NCI-H2081 (cell line): ENCODE measurements around the gene BCL2L2.
A peak's percentile ranks its signal among the peaks of the same experiment; 100 is the strongest.
"Not testable (repeated sequence)": the region's sequence is repeated elsewhere in the genome, so short reads cannot be mapped to it uniquely, and the experiment has no call there.

ENCODE experiments used
- DNase-seq, 2 experiments: peaks; one replicate each; lab custom pipeline; 2025; lab: John Stamatoyannopoulos, UW

The BCL2L2 gene

GRCh38 chr14:23324455-23324846 is 17.8 kb downstream of the BCL2L2 start:
- no peak for DNase-seq

GRCh38 chr14:23324993-23325392 is 18.4 kb downstream of the BCL2L2 start:
- no peak for DNase-seq

GRCh38 chr14:23325746-23326145 is 19.1 kb downstream of the BCL2L2 start:
- DNase-seq = not testable (repeated sequence)

- DNase-seq = no peak
These were observed 20.1 kb downstream of the BCL2L2 start for GRCh38 chr14:23326491-23327332.

GRCh38 chr14:23327947-23328744 is 21.5 kb downstream of the BCL2L2 start:
- peak; percentile 56 to 68 for DNase-seq

- no peak for DNase-seq
These were observed 29.0 kb downstream of the BCL2L2 start for GRCh38 chr14:23335623-23336022.

GRCh38 chr14:23339506-23340268 is 33.1 kb downstream of the BCL2L2 start:
- DNase-seq = no peak

GRCh38 chr14:23344481-23344880 is 37.8 kb downstream of the BCL2L2 start:
- DNase-seq = no peak

- no peak for DNase-seq
These were observed 39.5 kb downstream of the BCL2L2 start for GRCh38 chr14:23345987-23346692.

GRCh38 chr14:23346693-23347405 is 40.2 kb downstream of the BCL2L2 start:
- no peak for DNase-seq

- no peak for DNase-seq
These were observed 41.0 kb downstream of the BCL2L2 start for GRCh38 chr14:23347406-23348296.

GRCh38 chr14:23348297-23348655 is 41.6 kb downstream of the BCL2L2 start:
- DNase-seq = no peak

GRCh38 chr14:23349156-23349845 is 42.7 kb downstream of the BCL2L2 start:
- DNase-seq = no peak

- DNase-seq = no peak
These were observed 45.3 kb downstream of the BCL2L2 start for GRCh38 chr14:23351681-23352505.

GRCh38 chr14:23352506-23353432 is 46.1 kb downstream of the BCL2L2 start, which contains the start of gene SLC22A17:
Gene SLC22A17 (minus strand): TSS chr14:23352887.
- peak; percentile 12 to 34 for DNase-seq

- no peak for DNase-seq
These were observed 46.8 kb downstream of the BCL2L2 start for GRCh38 chr14:23353433-23353780.

- DNase-seq = no peak
These were observed 48.4 kb downstream of the BCL2L2 start for GRCh38 chr14:23354990-23355389.
